Measurements from ENCODE around the gene ADCY6. TPM values are rescaled to one million over a fixed set of nuclear protein-coding genes. Genes with fewer than 3 reads are reported as not detected.

Gene ADCY6
- total RNA-seq, 1 donor from 2014 or later, result 17.4 TPM

GRCh38 chr12:48774516-48774915, 14.4 kb downstream of the ADCY6 start:
- Mint-ChIP-seq H3K36me3 (ENCODE audit: unreplicated experiment) (peaks cover 5% of the 10 kb centered on the region), H3K4me3 (ENCODE audit: unreplicated experiment) (no peak overlapping the region), H3K9me3 (ENCODE audit: unreplicated experiment) (peaks cover 11% of the 10 kb centered on the region), H3K27me3 (ENCODE audit: unreplicated experiment) (peaks cover 6% of the 10 kb centered on the region), H3K27ac (ENCODE audit: unreplicated experiment) (no peak overlapping the region), H3K4me1 (ENCODE audit: low read depth, unreplicated experiment) (peaks cover 1% of the 10 kb centered on the region)
- DNase-seq, result no peak
- no peak for TF ChIP-seq CTCF (IDR thresholded peaks at IDR 0.05; ENCODE audit: partially characterized antibody, unreplicated experiment)

- Mint-ChIP-seq H3K27ac (ENCODE audit: unreplicated experiment) (no peak overlapping the region), H3K4me3 (ENCODE audit: unreplicated experiment) (no peak overlapping the region), H3K9me3 (ENCODE audit: unreplicated experiment) (peaks cover 11% of the 10 kb centered on the region), H3K4me1 (ENCODE audit: low read depth, unreplicated experiment) (peaks cover 1% of the 10 kb centered on the region), H3K36me3 (ENCODE audit: unreplicated experiment) (peaks cover 5% of the 10 kb centered on the region), H3K27me3 (ENCODE audit: unreplicated experiment) (peaks cover 6% of the 10 kb centered on the region)
- no peak for TF ChIP-seq CTCF (IDR thresholded peaks at IDR 0.05; ENCODE audit: partially characterized antibody, unreplicated experiment)
- no peak for DNase-seq
Observed at GRCh38 chr12:48773686-48774085, 15.2 kb downstream of the ADCY6 start.

GRCh38 chr12:48771588-48772112, 17.2 kb downstream of the ADCY6 start:
- peaks cover 4% of the 10 kb centered on the region for H3K9me3 Mint-ChIP-seq (ENCODE audit: unreplicated experiment)
- no peak for DNase-seq
- H3K4me1 Mint-ChIP-seq (ENCODE audit: low read depth, unreplicated experiment), result no peaks in the 10 kb centered on the region
- no peak overlapping the region for H3K4me3 Mint-ChIP-seq (ENCODE audit: unreplicated experiment)
- H3K36me3 Mint-ChIP-seq (ENCODE audit: unreplicated experiment), result peaks cover 5% of the 10 kb centered on the region
- peaks cover 4% of the 10 kb centered on the region for H3K27me3 Mint-ChIP-seq (ENCODE audit: unreplicated experiment)
- H3K27ac Mint-ChIP-seq (ENCODE audit: unreplicated experiment), result no peak overlapping the region
- no peak for TF ChIP-seq CTCF (IDR thresholded peaks at IDR 0.05; ENCODE audit: partially characterized antibody, unreplicated experiment)

- Mint-ChIP-seq H3K27me3 (ENCODE audit: unreplicated experiment) (peaks cover 4% of the 10 kb centered on the region), H3K27ac (ENCODE audit: unreplicated experiment) (no peak overlapping the region), H3K4me3 (ENCODE audit: unreplicated experiment) (no peak overlapping the region), H3K4me1 (ENCODE audit: low read depth, unreplicated experiment) (no peaks in the 10 kb centered on the region), H3K36me3 (ENCODE audit: unreplicated experiment) (peaks cover 5% of the 10 kb centered on the region), H3K9me3 (ENCODE audit: unreplicated experiment) (peaks cover 4% of the 10 kb centered on the region)
- no peak for DNase-seq
- no peak for TF ChIP-seq CTCF (IDR thresholded peaks at IDR 0.05; ENCODE audit: partially characterized antibody, unreplicated experiment)
Observed at GRCh38 chr12:48770756-48771155, 18.1 kb downstream of the ADCY6 start.

GRCh38 chr12:48768736-48769135, 20.2 kb downstream of the ADCY6 start:
- no peak overlapping the region for H3K27ac Mint-ChIP-seq (ENCODE audit: unreplicated experiment)
- no peaks in the 10 kb centered on the region for H3K4me1 Mint-ChIP-seq (ENCODE audit: low read depth, unreplicated experiment)
- no peaks in the 10 kb centered on the region for H3K27me3 Mint-ChIP-seq (ENCODE audit: unreplicated experiment)
- peaks cover 2% of the 10 kb centered on the region for H3K9me3 Mint-ChIP-seq (ENCODE audit: unreplicated experiment)
- no peak overlapping the region for H3K4me3 Mint-ChIP-seq (ENCODE audit: unreplicated experiment)
- DNase-seq, result no peak
- TF ChIP-seq CTCF (IDR thresholded peaks at IDR 0.05; ENCODE audit: partially characterized antibody, unreplicated experiment), result no peak
- H3K36me3 Mint-ChIP-seq (ENCODE audit: unreplicated experiment), result peaks cover 5% of the 10 kb centered on the region
